Stimulated activated CD4-positive, alpha-beta T cell treated with anti-CD3 and anti-CD28 coated beads, Interleukin-1b, Interleukin-23, amount 100 ng/mL, for 4 hours (primary cell): ENCODE data around the gene HOMER1.
"Not testable (repeated sequence)": the region's sequence is repeated elsewhere in the genome, so short reads cannot be mapped to it uniquely, and the experiment has no call there.

Source experiments
- DNase-seq, 2 donors: peaks; one replicate each; pipeline ENCODE4 v3.0.0-alpha.2; 2020; ENCODE audit warnings: low read depth in 2 of 2

The HOMER1 gene

DNA sequence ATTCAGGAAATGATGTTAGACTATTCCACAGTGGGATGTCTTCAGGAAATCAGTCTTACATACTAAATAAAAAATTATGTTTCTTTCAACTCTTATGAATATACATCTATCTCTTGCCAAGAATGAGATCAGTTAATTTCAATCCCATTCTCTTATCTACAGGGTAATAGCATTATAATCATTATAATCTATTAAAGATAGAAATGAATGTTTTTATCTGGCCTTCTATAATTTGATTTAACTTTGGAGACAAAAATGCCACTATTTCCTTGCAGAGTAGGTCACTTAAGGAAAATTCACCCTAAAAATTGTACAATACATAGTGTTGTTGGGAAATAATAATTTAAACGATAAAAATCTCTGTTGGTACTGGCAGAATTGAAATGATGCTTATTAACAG, 96.4 kb downstream of the HOMER1 start:
- DNase-seq = no peak

DNA sequence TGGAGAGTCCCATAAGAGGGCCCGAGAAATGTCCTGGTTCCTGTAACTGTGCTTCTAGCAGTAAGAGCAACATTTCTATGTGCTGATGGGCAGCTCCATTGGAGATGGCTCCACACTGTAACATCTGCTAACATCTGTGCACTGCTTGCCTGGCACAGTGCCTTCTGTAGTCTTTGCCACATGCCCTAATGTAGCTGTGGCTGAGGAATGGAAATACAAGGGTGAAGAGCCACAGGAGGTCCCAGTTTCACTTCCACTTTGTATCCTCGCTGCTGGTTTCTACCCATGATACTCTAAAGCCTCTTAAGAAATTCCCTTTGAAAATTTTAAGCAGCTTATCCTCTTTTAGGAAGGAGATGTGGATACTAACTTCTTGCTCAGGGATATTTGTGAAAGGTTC, 97.4 kb downstream of the HOMER1 start:
- no peak for DNase-seq

DNA sequence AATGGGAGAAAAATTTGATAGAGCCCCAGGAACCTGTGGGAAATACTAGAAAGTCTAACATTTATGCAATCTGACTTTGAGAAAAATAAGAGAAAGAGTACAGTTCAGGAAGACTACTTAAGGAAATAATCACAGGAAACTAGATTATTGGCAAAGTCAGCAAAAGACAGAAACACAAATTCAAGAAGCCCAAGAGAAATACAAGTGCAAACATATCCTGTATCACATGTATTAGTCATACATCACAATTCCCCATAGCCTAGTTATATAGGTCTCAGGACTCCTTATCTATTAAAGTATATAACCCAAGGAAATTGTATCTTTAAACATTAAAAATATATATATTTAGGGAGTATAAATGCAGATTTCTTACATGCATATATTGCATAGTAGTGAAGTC, 100.8 kb downstream of the HOMER1 start:
- no peak for DNase-seq

DNA sequence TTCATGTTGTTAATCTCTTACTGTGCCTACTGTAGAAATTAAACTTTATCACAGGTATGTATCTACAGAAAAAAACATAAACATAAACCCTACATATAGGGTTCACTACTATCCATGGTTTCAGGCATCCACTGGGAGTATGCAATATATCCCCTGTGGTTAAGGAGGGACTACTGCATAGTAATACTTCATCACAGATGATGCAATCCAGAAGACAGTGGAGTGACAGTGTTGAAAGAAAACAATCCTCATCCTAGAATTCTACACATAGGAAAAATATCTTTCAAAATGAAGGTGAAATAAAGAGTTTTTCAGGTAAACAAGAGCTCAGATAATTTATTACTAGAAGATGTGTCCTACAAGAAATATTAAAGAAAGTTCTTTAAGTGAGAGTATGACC, 105.9 kb downstream of the HOMER1 start:
- DNase-seq = no peak

DNA sequence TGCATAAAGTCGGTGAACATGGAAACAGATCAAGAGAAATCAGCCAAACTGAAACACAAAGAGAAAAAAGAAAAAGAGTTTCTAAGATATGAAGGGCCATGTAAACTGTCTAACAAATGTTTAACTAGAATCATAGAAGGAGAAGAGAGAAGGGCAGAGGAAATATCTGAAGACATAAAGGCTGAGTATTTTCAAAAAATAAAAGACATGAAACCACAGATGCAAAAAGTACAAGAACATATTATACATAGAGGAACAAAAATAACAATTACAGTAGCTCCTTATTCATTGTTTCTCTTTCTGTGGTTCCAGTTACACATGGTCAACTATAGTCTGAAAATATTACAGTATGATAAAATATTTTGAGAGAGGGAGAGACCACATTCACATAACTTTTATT, 106.3 kb downstream of the HOMER1 start:
- no peak for DNase-seq

DNA sequence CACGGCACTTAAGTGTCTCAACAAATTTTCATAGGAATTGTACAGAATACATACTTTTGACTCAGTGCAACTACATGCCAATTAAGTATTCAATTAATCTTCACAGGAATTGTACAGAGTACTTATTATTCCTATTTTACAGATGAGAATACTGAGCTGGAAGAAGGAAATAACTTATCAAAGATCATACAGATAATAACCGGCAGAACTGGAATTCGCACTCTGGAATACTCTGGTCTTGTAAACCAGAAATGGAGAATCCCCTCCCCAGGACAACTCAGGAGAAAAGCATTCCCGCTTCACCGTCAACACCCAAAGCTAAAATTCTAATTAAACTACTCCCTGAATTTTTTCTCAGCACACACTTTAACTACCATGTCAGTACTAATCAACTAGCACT, 112.7 kb downstream of the HOMER1 start:
- no peak for DNase-seq

DNA sequence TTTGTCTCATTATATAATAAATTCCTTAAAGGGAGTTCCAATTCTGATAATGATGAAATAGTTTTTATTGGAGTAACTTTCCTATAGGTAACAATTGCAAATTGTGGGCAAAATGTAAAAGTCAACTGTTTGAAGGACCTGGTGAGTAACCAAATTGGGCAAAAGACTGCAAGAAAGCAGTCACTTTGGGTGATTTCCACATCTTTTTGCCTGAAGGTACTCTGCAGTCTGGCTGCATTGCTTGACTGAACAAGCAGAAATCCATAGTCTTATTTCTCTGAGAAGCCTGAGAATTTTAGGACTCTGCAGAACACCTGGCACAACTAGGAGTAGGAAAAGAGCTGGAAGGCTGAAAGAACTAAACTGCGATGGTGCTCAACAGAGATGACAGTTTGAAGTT, 114.9 kb downstream of the HOMER1 start:
- no peak for DNase-seq

DNA sequence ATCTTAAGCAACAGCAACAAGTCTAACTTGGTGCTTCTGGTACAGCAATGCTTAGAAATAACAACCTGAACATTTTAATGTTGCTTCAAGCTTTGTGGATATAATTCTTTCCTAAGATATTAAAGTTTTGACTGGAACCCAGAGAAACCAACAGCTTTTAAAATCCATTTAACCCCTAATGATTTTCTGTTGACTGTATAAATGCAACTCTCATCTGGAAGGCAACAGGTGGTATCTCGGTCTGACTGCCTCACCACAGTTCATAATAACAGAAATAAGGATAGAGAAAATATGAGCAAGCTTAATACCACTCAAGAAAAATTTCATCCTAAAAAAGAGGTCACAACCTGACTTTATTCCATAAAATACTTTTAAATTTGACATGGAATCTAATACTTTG, 116.9 kb downstream of the HOMER1 start:
- DNase-seq = no peak

DNA sequence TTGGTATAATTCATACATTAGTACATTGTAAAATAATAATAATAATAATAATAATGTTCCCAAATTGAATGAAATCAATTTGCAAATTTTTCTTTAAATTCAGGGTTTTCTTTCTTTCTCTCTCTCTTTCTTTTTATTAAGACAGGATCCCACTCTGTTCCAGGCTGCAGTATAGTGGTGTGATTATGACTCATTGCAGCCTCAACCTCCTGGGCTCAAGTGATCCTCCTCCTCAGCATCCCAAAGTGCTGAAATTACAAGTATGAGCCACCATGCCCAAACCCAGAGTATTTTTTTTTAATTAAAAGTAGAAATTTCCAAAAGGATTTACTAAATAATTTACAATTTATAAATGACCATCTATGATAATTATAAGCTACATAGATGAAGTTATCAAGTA, 117.7 kb downstream of the HOMER1 start:
- no peak for DNase-seq

DNA sequence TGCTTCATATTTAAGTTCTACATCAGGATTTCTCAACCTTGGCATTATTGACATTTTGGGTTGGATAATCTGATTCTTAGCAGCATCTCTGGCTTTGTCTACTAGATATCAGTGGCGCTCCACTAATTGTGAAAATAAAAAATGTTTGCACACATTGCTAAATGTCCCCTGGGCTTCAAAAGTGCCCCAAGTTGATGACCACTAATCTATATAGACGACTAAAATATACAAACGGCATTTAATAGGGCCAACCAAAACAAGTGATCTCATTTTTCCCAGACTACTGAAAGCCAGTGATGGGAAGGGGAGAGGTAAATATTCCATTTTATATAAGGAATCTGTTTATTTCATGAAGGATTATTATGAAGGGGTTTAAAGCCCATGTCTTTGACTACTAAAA, 118.6 kb downstream of the HOMER1 start:
- DNase-seq = no peak

DNA sequence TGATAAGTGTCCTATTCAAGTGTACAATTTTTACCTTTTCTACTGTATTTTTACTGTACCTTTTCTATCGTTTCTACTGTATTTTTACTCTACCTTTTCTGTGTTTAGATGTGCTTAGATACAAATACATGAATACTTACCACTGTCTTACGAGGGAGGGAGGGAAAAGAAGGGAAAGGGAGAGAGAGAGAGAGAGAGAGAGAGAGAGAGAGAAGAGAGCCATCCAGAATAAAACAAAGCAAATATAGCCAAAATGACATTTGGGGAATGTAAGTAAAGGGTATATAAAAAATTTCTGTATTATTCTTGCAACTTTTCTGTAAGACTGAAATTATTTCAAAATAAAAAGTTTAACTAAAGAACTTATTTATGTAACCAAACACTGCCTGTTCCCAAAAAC, 121.2 kb downstream of the HOMER1 start:
- no peak for DNase-seq

DNA sequence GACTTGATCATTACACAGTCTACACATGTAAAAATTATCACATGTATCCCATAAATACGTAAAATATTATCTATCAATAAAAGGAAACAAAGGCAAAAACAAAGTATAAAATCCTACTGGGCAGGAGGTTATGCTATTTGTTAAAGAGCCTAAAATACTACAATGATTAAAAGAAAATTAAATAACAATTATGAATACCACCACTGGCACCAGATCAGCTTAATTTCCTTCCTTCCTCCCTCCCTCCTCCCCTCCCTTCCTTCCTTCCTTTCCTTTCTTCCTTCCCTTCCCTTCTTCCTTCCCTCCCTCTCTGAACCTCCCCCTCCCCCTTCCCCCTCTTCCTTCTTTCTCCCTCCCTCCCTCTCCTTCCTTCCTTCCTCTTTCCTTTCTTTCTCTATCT, 127.3 kb downstream of the HOMER1 start:
- no peak for DNase-seq

DNA sequence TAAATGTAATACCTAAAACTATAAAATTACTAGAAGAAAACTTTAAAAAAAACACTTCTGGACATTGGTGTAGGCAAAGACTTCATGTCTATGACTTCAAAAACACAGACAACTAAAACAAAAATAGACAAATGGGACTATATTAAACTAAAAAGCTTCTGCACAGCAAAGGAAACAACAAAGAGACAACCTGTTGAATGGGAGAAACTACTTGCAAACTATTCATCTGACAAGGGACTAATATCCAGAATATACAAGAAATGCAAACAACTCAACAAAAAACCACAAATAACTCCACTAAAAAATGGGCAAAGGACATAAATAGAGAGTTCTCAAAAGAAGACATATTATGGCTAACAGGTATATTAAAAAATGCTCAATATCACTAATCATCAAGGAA, 128.8 kb downstream of the HOMER1 start:
- DNase-seq = not testable (repeated sequence)

DNA sequence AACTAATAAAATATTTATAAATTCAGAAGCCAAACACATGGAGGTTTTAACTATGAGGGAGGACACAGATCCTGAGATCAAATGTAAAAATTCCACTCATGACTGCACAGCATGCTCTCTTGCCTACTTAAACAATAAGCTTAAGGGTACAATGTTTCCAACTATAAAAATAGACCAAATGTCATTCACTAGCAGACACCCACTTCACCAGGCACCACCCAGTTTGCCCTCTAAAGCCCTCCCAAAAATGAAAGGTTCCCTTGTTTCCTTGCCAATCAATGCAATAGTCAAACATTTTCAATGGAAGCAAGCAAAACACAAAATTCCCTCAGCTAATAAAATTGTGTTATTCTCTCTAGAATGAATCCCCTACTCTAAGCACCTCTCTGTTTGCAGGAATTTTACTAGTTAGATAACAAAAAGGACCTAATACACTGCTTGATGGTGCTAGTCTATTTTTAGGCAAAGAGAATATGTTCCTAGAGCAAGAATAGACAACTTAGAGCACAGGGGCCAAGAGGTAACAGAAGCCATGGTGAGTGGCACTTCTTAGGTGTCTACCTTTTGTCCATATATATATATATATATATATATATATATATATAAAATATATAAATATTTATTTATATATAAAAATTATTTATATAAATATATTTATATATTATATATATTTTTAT, 135.3 kb downstream of the HOMER1 start:
- no peak for DNase-seq

DNA sequence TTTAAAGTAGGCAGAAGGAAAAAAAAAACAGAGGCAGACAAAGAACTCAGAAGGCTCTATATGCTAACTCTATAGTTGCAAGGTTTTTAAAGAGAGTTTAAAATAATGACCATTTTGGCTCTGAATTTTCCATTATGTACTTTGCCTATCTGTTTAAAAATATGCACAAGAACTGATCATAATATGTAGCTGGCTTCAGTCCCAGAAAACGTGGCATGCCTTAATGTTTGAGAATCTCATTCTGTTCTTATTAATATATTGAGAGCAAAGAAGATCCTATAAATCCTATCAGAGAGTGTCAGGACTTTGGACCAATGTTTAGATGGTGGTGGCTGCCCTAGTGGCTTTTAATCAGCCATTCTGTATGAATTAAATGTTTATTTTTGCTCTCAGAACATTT, 156.5 kb downstream of the HOMER1 start:
- no peak for DNase-seq

DNA sequence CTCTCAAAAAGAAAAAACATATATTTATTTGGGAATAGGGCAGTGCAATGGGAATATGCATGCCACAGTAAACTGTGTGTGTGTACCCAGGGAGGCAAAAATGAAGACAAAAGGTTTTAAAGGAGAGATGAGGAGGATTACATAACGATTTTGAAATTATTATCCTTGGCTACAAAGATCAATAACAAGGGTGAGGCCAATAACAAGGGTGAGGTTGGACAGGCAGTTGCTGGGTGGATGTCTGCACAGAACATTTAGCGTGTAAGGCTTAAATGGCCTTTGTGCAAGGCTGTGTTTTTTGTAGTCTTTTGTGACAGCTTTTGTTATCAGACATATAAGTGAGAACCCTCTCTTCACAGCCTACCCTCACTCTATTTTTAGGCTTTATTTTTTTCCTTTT, 164.1 kb downstream of the HOMER1 start:
- DNase-seq = no peak

DNA sequence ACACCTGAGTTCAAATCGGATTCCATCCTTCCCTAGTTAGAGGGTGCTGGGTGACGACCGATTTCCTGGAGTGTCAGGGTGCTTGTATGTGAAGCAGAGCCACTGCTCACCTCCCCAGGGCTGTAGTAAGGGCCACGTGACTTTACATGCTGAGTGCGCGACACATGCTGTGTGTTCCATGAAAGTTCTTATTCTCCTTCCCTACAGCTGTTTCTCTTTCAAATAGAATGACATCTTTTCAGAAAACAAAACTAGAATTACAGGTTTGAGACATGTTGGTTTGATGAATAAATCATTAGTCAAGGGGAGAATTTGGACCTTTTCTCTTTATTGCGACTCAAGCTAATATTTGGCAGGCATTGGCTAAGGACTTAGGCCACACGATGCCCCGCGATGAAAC, 164.9 kb downstream of the HOMER1 start:
- DNase-seq = no peak

DNA sequence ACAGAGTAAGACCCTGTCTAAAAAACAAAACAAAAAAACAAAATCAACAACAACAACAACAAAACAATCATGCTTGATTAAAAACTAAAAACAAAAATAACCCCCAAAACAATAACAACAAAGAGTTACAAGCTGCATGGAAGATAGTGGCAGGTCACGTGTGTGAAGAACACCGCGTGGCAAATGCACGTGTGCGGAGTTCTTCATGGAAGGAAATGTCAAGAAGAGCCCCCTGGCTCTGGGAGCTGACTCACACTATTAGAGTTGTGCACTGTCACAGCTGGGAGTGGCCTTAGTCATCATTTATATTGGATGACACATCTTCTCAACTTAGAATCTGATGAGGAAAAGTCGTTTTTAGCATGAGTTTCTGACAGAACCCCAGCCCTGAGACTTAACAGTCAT, 167.5 kb downstream of the HOMER1 start:
- no peak for DNase-seq

DNA sequence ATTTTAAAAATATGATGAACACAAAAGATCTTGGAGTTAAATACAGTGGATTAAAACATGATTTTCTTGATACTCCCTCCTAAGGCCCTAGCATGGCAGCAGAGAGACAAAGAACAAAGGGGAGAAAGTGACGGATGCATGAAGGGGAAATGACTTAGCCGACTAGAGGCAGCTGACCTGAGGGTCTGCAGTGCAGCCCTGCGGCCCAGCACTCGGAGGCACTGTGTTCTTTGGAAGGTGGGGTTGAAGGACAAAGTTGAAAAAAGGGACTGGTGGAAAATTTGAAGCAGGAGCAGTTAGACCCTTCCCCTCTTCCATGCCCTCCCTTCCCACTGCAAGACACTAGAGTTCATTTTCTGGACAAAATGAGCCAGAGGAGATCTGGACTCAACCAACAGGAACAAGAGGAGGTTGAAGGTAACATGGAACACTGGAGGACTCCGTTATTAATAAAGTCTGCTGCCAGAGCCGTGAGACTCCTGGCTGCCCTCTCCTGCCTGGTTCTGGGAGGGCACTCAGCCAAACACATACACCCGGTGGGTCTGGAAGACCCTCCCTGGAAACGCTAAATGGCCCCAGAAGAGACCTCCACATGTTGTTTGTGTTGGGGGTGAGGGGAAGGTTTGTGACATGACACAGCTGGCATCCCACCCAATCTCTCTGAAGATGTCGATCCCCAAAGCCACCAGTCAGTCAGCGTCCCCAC, 179.9 kb downstream of the HOMER1 start:
- no peak for DNase-seq

DNA sequence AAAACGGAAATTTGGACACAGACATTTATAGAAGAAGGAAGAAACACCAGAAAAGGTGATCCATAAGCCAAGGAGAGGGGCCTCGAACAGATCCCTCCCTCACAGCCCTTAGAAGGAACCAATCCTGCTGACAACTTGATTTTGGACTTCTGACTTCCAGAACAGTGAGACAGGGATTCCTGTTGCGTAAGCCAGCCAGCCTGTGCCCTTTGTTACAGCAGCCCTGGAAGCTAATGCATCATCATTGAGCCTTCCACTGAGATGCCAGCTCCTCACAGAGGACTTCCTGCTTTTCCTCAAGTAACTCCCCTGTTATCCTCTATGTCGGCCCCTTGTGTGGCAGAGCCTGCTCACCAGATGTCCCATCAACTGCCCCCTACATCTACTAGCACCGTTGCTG, 183.9 kb downstream of the HOMER1 start:
- DNase-seq = no peak

DNA sequence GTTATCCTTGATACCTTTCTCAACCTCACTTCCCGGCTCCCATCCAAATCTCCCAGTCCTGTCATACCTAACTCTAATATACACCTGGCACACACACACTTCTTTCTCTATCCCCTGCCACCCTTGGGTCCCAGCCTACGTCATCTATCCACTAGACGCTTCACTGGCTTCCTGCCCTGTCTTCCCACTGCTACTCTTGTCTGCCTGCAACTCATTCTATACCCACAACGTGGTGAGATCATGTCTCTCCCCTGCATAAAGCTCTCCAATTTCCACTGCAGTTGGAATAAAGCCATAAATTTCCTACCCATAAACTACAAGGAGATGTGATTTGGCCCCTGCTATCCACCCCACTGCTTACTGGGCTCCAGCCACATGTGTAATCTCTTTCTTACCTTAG, 184.5 kb downstream of the HOMER1 start:
- no peak for DNase-seq
